NCI-H2227 (cell line): ENCODE data around the gene ABCB11.
"Not testable (repeated sequence)": the region's sequence is repeated elsewhere in the genome, so short reads cannot be mapped to it uniquely, and the experiment has no call there.

Source experiments
- DNase-seq: peaks from one replicate; lab custom pipeline; 2025; ENCODE audit not compliant: unreplicated experiment; lab: John Stamatoyannopoulos, UW

Gene ABCB11

GRCh38 chr2:168939061-168939460 lies 92.1 kb downstream of the ABCB11 start:
- no peak for DNase-seq

GRCh38 chr2:168935810-168936581 lies 95.1 kb downstream of the ABCB11 start:
- no peak for DNase-seq

GRCh38 chr2:168934826-168935225 lies 96.3 kb downstream of the ABCB11 start:
- DNase-seq: no peak

GRCh38 chr2:168932174-168932573 lies 99.0 kb downstream of the ABCB11 start:
- not testable (repeated sequence) for DNase-seq

- no peak for DNase-seq
These were observed 100.9 kb downstream of the ABCB11 start for GRCh38 chr2:168930242-168930641.

- DNase-seq: no peak
These were observed 102.1 kb downstream of the ABCB11 start for GRCh38 chr2:168929031-168929430.

GRCh38 chr2:168928113-168928831 lies 102.9 kb downstream of the ABCB11 start:
- no peak for DNase-seq

GRCh38 chr2:168926621-168927386 lies 104.3 kb downstream of the ABCB11 start:
- DNase-seq: no peak

GRCh38 chr2:168920504-168921157 lies 110.5 kb downstream of the ABCB11 start:
- peak; percentile 71 for DNase-seq

- no peak for DNase-seq
These were observed 114.8 kb downstream of the ABCB11 start for GRCh38 chr2:168916331-168916675.

- no peak for DNase-seq
These were observed 115.4 kb downstream of the ABCB11 start for GRCh38 chr2:168915441-168916330.

- DNase-seq: peak; percentile 33
These were observed 117.6 kb downstream of the ABCB11 start for GRCh38 chr2:168913495-168913894.

- DNase-seq: peak; percentile 84
These were observed 118.2 kb downstream of the ABCB11 start for GRCh38 chr2:168912901-168913369.

- DNase-seq: no peak
These were observed 118.7 kb downstream of the ABCB11 start for GRCh38 chr2:168912466-168912865.

- DNase-seq: peak; percentile 93
These were observed 120.8 kb downstream of the ABCB11 start for GRCh38 chr2:168910330-168910729.

GRCh38 chr2:168907940-168908662 lies 123.0 kb downstream of the ABCB11 start:
- no peak for DNase-seq

- DNase-seq: no peak
These were observed 126.8 kb downstream of the ABCB11 start for GRCh38 chr2:168904358-168904757.

- DNase-seq: no peak
These were observed 127.2 kb downstream of the ABCB11 start for GRCh38 chr2:168903888-168904287.

- no peak for DNase-seq
These were observed 130.1 kb downstream of the ABCB11 start, which contains the start of gene G6PC2 for GRCh38 chr2:168901003-168901402. Gene G6PC2, plus strand, starts transcription at chr2:168901291. Its CDS starts 41 bp downstream, at chr2:168901332.
